Activated naive CD4-positive, alpha-beta T cell treated with anti-CD3 and anti-CD28 coated beads, Interleukin-2, amount 50 U/mL, for 16 hours (primary cell): ENCODE measurements around the gene XYLT1.
"Not testable (repeated sequence)": the region's sequence is repeated elsewhere in the genome, so short reads cannot be mapped to it uniquely, and the experiment has no call there.

ENCODE experiments used
- DNase-seq: peaks from one replicate; pipeline ENCODE4 v3.0.0-alpha.2; 2020

Gene XYLT1

DNA sequence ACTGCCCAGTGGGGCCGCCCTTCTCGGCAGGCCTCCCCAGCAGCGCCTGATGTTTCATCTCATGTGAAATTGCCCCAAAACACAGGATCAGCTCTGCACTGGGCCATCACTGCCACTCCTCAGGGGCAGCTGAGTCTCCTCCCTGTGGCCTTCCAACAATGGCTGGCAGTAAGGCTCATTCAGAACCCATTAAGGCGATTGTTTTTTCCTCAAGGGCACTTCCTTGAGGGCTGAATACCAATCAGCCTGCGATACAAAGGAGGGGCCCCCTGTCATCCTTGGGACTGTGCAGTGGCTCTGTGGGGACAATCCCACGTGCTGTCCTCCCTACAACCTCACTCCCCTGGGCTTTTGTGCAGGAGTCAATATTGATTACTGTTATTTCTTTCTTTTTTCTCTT lies 47.5 kb downstream of the XYLT1 start:
- no peak for DNase-seq

- no peak for DNase-seq
These were observed 49.9 kb downstream of the XYLT1 start for GRCh38 chr16:17420816-17421215.

- no peak for DNase-seq
These were observed 51.5 kb downstream of the XYLT1 start for GRCh38 chr16:17419266-17419665.

DNA sequence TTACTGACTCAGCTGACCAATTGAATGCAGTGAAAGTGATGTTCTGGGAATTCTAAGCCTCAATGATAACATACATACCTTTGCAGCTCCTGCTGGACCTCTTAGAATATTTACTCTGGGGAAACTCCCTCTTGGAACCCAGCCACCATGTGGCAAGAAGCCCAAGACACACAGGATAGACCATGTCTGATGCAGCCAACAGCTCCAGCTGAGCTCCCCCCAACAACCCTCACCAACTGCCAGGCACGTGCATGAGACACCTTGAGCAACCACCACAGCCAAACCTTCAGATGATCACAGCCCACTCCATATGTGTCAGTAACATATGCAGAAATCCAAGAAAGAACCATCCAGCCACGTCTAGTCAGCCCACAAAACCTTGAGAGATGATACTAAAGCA lies 53.0 kb downstream of the XYLT1 start:
- no peak for DNase-seq

- peak; percentile 44 for DNase-seq
These were observed 54.1 kb downstream of the XYLT1 start for GRCh38 chr16:17416461-17417311.

DNA sequence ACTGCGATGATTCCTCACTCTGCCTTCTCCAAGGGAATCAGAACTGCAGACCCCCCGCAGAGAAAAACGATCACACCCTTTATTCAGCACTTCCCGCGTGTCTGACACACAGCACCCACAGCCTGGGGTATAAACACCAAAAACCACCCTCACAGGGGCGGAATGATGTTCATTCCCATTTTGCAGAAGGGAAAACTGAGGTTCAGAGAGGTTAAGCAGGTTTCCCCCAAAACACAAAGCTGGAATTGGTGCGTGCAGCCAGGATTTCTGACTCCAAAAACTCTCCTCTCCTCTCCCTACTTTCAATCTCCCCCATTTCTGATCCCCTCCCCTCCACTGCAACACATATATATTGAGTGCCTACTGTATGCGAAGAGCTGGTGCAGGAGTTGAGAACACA lies 55.8 kb downstream of the XYLT1 start:
- DNase-seq, result no peak

- DNase-seq, result no peak
These were observed 56.3 kb downstream of the XYLT1 start for GRCh38 chr16:17414421-17414820.

GRCh38 chr16:17413508-17413907 lies 57.3 kb downstream of the XYLT1 start:
- DNase-seq, result no peak

- DNase-seq, result no peak
These were observed 58.0 kb downstream of the XYLT1 start for GRCh38 chr16:17412791-17413190.

DNA sequence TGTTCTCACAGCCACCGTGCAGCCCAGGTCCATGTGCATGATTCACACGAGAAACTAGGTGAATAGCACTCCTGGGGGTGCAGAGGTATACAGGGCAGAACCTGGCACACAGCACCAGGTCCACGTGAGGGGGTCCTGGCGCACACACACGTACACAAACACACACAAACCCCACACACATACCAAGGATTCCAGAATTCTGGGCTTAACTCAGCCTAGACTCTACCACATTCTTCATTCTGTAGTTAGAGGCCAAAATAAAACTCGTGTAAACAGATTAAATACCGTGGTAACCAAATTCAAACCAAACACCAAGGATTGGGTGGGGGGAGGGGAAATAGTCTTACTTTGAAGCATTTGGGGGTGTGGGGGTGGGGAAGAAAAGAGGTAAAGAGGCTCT lies 58.5 kb downstream of the XYLT1 start:
- no peak for DNase-seq

GRCh38 chr16:17411263-17411662 lies 59.5 kb downstream of the XYLT1 start:
- DNase-seq, result no peak

GRCh38 chr16:17410316-17410715 lies 60.4 kb downstream of the XYLT1 start:
- DNase-seq, result not testable (repeated sequence)

DNA sequence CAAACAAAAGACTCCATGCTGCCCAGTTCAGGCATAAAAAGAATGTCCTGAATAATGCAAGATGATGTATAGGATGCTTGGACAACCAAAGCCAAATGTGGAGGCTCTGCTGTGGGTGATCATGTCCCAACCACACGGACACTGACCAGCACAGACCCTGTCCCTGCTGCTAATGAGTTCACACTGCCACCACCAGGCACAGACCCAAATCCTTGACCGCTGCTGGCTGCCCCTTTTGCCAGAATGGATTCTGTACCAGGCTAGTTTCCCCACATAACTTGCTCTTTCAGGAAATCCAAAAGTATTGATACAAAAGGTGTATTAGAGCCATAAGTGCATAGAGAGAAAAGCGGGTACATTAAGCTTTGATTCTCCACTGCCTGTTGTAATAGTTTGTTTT lies 60.9 kb downstream of the XYLT1 start:
- no peak for DNase-seq

DNA sequence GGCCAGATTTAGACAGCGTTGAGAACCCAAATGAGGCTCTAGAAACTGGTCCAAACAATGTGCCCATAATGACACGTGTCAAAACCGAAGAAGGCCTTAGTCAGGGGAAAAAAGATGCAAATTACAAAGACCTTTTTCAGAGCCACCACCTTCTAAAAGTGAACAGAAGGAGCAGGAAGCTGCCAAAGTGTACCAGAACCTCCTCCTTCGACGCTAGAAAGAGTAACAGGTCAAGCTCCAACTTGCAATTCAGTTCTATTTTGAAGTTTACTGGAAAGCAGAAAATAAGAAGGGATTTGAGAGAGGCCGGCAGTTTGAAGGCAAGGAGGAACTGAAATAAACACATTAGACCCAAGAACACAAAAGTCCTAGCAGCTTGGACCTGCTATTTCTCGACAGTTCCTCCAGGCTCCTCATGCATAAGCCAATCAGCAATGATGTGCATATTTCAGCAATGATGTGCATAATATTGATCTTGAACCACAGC lies 61.8 kb downstream of the XYLT1 start:
- no peak for DNase-seq

DNA sequence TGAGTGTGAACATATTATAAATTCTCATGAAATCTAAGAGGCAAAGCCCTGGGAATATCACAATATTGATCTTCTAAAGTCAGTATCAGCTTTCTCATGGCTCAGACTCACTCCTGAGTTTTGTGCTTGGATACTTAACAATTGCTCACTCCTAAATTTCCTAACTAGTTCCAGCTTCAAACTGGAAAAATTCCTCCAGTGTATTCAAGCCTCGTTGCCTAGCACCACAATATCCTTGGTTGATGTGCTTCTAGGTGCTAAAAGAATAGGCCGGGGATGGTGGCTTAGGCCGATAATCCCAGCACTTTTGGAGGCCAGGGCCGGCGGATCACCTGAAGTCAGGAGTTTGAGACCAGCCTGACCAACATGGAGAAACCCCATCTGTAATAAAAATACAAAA lies 62.5 kb downstream of the XYLT1 start:
- no peak for DNase-seq

GRCh38 chr16:17407321-17407720 lies 63.4 kb downstream of the XYLT1 start:
- DNase-seq, result no peak

GRCh38 chr16:17404941-17405689 lies 65.6 kb downstream of the XYLT1 start:
- DNase-seq, result no peak

- no peak for DNase-seq
These were observed 66.8 kb downstream of the XYLT1 start for GRCh38 chr16:17403859-17404545.

GRCh38 chr16:17403156-17403809 lies 67.5 kb downstream of the XYLT1 start:
- no peak for DNase-seq

- DNase-seq, result no peak
These were observed 73.3 kb downstream of the XYLT1 start for GRCh38 chr16:17397499-17397891.

DNA sequence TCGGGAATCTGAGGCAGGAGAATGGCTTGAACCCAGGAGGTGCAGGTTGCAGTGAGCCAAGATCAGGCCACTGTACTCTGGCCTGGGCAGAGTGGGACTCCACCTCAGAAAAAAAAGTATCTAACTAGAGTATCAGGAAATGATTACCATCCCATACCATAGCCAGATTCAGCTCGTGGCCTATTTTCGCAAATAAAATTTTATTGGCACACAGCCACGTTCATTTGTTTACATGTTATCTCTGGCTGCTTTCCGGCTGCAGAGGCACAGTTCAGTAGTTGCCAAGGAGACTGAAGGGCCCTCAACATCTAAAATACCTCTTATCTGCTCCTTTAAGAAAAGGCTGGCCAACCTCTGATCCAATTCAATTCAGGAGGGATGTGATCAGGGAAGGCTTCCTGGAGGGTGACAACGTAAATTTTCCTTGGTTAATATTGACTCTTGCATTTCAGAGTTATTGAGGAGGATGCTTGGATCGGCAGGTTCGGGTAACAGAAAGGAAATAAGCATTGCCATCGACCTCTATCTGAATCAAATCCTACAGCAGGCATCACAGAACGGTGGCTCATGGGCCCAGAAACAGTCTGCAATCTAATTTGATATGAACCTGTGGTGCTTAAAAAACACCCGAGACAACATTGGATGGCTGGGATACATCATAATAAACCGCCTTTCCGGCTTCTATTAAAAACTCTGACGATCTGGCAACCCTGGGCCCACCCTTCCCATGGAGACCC lies 73.8 kb downstream of the XYLT1 start:
- no peak for DNase-seq

- no peak for DNase-seq
These were observed 74.8 kb downstream of the XYLT1 start for GRCh38 chr16:17395849-17396480.
